Measurements from ENCODE around the gene MSI2. TPM values are rescaled to one million over a fixed set of nuclear protein-coding genes. Genes with fewer than 3 reads are reported as not detected.

Gene MSI2
- total RNA-seq, 6 experiments from 2014 or later, result 12.0 to 22.6 (median 19.4) TPM

DNA sequence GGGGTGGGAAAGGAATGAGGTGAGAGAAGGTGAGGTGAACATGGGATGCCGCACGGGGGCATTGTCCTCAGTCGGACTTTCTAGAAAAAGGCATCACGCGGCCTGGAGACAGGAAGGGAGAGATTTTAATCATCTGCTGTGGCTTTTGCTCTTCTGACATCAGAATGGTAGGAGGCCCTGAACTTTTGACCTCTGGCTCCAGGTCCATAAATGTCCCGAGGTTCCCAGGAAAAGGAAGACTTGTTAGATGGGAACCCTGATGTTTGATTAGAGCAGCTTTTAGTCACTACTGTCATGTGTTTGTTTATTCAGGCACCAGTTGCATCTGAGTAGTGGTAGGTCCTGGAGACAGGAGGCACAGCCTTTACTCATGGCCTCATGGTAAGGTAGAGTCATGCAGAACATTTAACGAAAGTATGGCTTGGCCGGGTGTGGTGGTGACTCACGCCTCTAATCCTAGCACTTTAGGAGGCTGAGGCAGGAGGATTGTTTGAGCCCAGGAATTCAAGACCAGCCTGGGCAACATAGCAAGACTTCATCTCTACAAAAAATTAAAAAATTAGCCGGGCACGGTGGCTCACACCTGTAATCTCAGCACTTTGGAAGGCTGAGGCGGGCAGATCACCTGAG lies 203.1 kb downstream of the MSI2 start:
- H3K9me3 ChIP-seq, result no peaks in the 10 kb centered on the region
- H3K4me1 ChIP-seq, result peaks cover 0 to 5% (median 0%) of the 10 kb centered on the region in 4 donors
- 64% methylated on average over 9 of the region's 12 CpGs for WGBS (ENCODE audit: insufficient coverage, low coverage, low lambda C conversion rate, missing lambda C conversion rate)
- H3K27ac ChIP-seq, result no peak overlapping the region
- peak in 2 of 3 donors; percentile 39 to 61 for DNase-seq
- H3K4me3 ChIP-seq, result no peak overlapping the region
- TF ChIP-seq, protein P1, sequence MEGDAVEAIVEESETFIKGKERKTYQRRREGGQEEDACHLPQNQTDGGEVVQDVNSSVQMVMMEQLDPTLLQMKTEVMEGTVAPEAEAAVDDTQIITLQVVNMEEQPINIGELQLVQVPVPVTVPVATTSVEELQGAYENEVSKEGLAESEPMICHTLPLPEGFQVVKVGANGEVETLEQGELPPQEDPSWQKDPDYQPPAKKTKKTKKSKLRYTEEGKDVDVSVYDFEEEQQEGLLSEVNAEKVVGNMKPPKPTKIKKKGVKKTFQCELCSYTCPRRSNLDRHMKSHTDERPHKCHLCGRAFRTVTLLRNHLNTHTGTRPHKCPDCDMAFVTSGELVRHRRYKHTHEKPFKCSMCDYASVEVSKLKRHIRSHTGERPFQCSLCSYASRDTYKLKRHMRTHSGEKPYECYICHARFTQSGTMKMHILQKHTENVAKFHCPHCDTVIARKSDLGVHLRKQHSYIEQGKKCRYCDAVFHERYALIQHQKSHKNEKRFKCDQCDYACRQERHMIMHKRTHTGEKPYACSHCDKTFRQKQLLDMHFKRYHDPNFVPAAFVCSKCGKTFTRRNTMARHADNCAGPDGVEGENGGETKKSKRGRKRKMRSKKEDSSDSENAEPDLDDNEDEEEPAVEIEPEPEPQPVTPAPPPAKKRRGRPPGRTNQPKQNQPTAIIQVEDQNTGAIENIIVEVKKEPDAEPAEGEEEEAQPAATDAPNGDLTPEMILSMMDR (IDR thresholded peaks at IDR 0.05), result peak in 1 of 4 donors; percentile 18
- TF ChIP-seq POLR2A (IDR thresholded peaks at IDR 0.05), result no peak
- intact Hi-C loops (cut with DNase I), result loop anchor here in 1 of 2 donors (10.0 kb wide), 1 partner anchor 55 kb away; no protein-coding TSS in a partner anchor
- ATAC-seq, result peak; percentile 12 to 91 (median 72)
- H3K27me3 ChIP-seq, result no peaks in the 10 kb centered on the region
- no peaks in the 10 kb centered on the region for H3K36me3 ChIP-seq

GRCh38 chr17:57461082-57461481 lies 204.8 kb downstream of the MSI2 start:
- Histone ChIP-seq H3K27me3 (no peaks in the 10 kb centered on the region), H3K4me3 (no peak overlapping the region), H3K4me1 (peaks cover 0 to 5% (median 0%) of the 10 kb centered on the region in 4 donors), H3K36me3 (no peaks in the 10 kb centered on the region), H3K27ac (no peak overlapping the region), H3K9me3 (no peaks in the 10 kb centered on the region)
- no peak for ATAC-seq
- WGBS (ENCODE audit: insufficient coverage, low coverage, low lambda C conversion rate, missing lambda C conversion rate), result 55% methylated on average over 3 of the region's 6 CpGs
- peak in 1 of 3 donors; percentile 35 for DNase-seq
- intact Hi-C loops (cut with DNase I), result no loop called here
- TF ChIP-seq, protein P1 (IDR thresholded peaks at IDR 0.05), result no peak
- no peak for TF ChIP-seq POLR2A (IDR thresholded peaks at IDR 0.05)

DNA sequence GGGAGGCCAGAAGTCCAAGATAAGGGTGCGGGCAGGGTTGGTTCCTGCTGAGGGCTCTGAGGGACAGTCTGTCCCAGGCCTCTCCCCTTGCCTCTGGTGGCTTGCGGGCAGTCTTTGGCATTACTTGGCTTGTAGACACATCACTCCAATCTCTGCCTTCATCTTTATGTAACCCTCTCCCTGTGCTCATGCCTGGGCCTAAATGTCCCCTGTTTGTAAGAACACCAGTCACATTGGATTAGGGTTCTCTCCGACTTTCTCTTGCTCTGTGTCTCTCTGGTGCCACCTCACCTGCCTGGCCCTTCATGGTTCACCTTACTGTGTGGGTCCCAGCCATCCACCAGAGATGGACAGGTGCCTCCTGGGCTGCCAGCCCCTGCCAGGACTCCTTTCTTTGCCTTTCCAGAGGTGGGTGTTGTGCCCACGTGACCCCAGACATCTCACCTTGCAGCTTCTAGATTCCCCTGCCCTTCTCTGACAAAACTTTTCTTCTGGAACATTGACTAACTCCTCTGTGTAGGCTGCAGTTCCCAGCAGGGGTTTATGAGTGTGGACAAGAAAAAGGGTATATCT lies 205.8 kb downstream of the MSI2 start:
- no peak for ATAC-seq
- H3K27ac ChIP-seq, result no peak overlapping the region

DNA sequence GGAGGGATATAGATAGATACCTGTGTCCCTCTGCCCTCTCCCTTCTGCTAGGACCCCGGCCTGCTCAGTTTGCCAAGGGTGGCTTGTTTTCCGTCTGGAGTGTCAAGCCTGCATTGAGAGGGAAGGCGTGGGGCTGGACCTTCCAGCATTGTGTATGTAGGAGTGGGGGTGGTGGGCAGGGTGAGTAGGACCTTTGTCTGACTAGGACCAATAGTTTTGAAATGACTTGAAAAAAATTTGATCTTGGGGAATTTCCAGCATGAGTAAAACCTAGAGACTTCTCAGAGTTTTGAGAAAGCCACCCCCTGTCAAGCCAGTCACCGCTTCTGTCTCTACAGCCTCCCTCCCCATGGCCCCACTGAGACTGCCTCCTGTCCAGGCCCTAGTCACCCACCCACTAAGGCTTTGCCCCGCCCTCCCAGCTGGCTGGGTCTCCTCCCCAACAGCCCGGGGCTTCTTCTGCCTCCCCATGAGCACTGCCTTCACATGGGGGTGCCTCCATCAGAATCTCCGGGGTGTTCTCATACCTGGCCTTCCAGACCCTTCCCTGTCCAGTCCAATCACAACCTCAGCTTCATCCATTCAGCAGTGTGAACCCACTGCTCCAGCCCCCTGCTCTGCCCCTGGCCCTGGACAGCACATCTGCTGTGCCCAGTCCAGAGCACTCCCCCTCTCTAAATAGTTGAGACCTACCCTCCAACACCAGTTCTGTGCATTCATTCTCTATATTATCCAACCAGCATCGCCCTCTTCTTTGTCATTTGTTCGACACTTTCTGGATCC lies 207.0 kb downstream of the MSI2 start:
- ATAC-seq (peak in 1 of 4 donors; percentile 11), DNase-seq (peak in 1 of 3 donors; percentile 34)
- H3K4me1 ChIP-seq, result peaks cover 0 to 5% (median 0%) of the 10 kb centered on the region in 4 donors
- no peak overlapping the region for H3K27ac ChIP-seq
- H3K36me3 ChIP-seq, result no peaks in the 10 kb centered on the region
- no peaks in the 10 kb centered on the region for H3K9me3 ChIP-seq
- no peak overlapping the region for H3K4me3 ChIP-seq
- 73% methylated on average over 6 of the region's 9 CpGs for WGBS (ENCODE audit: insufficient coverage, low coverage, low lambda C conversion rate, missing lambda C conversion rate)
- intact Hi-C loops (cut with DNase I), result no loop called here
- no peaks in the 10 kb centered on the region for H3K27me3 ChIP-seq
- TF ChIP-seq, protein P1 (IDR thresholded peaks at IDR 0.05), result no peak
- no peak for TF ChIP-seq POLR2A (IDR thresholded peaks at IDR 0.05)

More for the DNA sequence above, 205.8 kb downstream of the MSI2 start:
- H3K4me3 ChIP-seq, result no peak overlapping the region
- H3K4me1 ChIP-seq, result peaks cover 0 to 5% (median 0%) of the 10 kb centered on the region in 4 donors
- intact Hi-C loops (cut with DNase I), result no loop called here
- H3K27me3 ChIP-seq, result no peaks in the 10 kb centered on the region
- 100% methylated on average over 1 of the region's 4 CpGs for WGBS (ENCODE audit: insufficient coverage, low coverage, low lambda C conversion rate, missing lambda C conversion rate)
- peak in 1 of 3 donors; percentile 38 for DNase-seq
- no peaks in the 10 kb centered on the region for H3K36me3 ChIP-seq
- TF ChIP-seq POLR2A (IDR thresholded peaks at IDR 0.05), result no peak
- TF ChIP-seq, protein P1 (IDR thresholded peaks at IDR 0.05), result no peak
- no peaks in the 10 kb centered on the region for H3K9me3 ChIP-seq

Data from right lobe of liver (tissue), 6 donors.